CD14-positive monocyte (primary cell): ENCODE results near the gene CEP112. TPM values are rescaled to one million over a fixed set of nuclear protein-coding genes. Genes with fewer than 3 reads are reported as not detected.

Experiments used
- DNase-seq, 3 donors: peaks; one replicate each; pipeline ENCODE4 v3.0.0-alpha.2; 2011 to 2022
- H2AFZ ChIP-seq: 2 replicates; pipeline ENCODE4 v1.6.0; 2012; ENCODE audit warnings: mild to moderate bottlenecking, low read depth, low read length, inconsistent platforms; ENCODE audit not compliant: insufficient read depth, poor library complexity, severe bottlenecking
- H3K27ac ChIP-seq, 2 donors: 1 replicate in 1 of 2; 2 replicates in 1 of 2; pipeline ENCODE4 v1.5.1; 2012 to 2013; ENCODE audit warnings: low read length in 2 of 2, control low read depth in 1 of 2, inconsistent platforms in 1 of 2, low read depth in 1 of 2, mild to moderate bottlenecking in 1 of 2
- H3K27me3 ChIP-seq, 2 donors: one replicate each; pipeline versions ENCODE4 v1.6.0 to v1.6.1; 2011 to 2013; ENCODE audit warnings: low read length in 2 of 2; ENCODE audit not compliant: control insufficient read depth in 2 of 2, insufficient read depth in 2 of 2
- H3K36me3 ChIP-seq, 2 donors: replicated peaks in 1 of 2; 1 replicate in 1 of 2; 2 replicates in 1 of 2; pipeline versions ENCODE4 v1.5.1 to v1.6.1; 2012 to 2013; ENCODE audit warnings: low read length in 2 of 2, control low read depth in 1 of 2, inconsistent platforms in 1 of 2, mild to moderate bottlenecking in 1 of 2; ENCODE audit not compliant: insufficient read depth in 2 of 2, control insufficient read depth in 1 of 2
- H3K4me1 ChIP-seq, 2 donors: 1 replicate in 1 of 2; 2 replicates in 1 of 2; pipeline versions ENCODE4 v1.5.1 to v1.6.1; 2012 to 2013; ENCODE audit warnings: low read length in 2 of 2, control low read depth in 1 of 2, inconsistent platforms in 1 of 2, mild to moderate bottlenecking in 1 of 2, moderate library complexity in 1 of 2; ENCODE audit not compliant: insufficient read depth in 2 of 2, control insufficient read depth in 1 of 2
- H3K4me2 ChIP-seq: replicated peaks from 2 replicates; pipeline ENCODE3; 2012; ENCODE audit warnings: low read length, moderate library complexity, mild to moderate bottlenecking; ENCODE audit not compliant: poor library complexity, severe bottlenecking; ENCODE audit errors: extremely low read depth
- H3K4me3 ChIP-seq, 3 experiments: fragments of 200-600 bp in 1 of 3; sonication (generic) in 1 of 3; replicated peaks in 1 of 3; 1 replicate in 2 of 3; 2 replicates in 1 of 3; pipeline ENCODE4 v1.5.1; 2011 to 2013; ENCODE audit warnings: low read length in 3 of 3, mild to moderate bottlenecking in 3 of 3, control low read depth in 2 of 3, low read depth in 2 of 3, inconsistent platforms in 1 of 3, moderate library complexity in 1 of 3
- H3K79me2 ChIP-seq: 2 replicates; pipeline ENCODE4 v1.6.0; 2012; ENCODE audit warnings: mild to moderate bottlenecking, control low read depth, inconsistent platforms, low read length, moderate library complexity; ENCODE audit not compliant: insufficient read depth
- H3K9ac ChIP-seq: 2 replicates; pipeline ENCODE4 v1.6.0; 2017; ENCODE audit warnings: low read length, mild to moderate bottlenecking; ENCODE audit not compliant: insufficient read depth, poor library complexity, severe bottlenecking
- H3K9me3 ChIP-seq, 2 donors: replicated peaks in 1 of 2; 1 replicate in 1 of 2; 2 replicates in 1 of 2; pipeline versions ENCODE4 v1.5.1 to v1.6.1; 2012 to 2013; ENCODE audit warnings: low read length in 2 of 2, control low read depth in 1 of 2; ENCODE audit not compliant: control insufficient read depth in 1 of 2, insufficient read depth in 1 of 2
- H4K20me1 ChIP-seq: 2 replicates; pipeline ENCODE4 v1.6.0; 2012; ENCODE audit warnings: mild to moderate bottlenecking, low read length, control low read depth, moderate library complexity; ENCODE audit not compliant: insufficient read depth
- H3K27ac Mint-ChIP-seq, 7 donors: one replicate each; pipeline ENCODE4 v1.8.0; 2020; ENCODE audit warnings: mild to moderate bottlenecking in 7 of 7, mixed read lengths in 7 of 7, moderate library complexity in 6 of 7, inconsistent platforms in 2 of 7
- H3K27me3 Mint-ChIP-seq, 3 donors: one replicate each; pipeline ENCODE4 v1.8.0; 2021 to 2022; ENCODE audit warnings: low read depth in 3 of 3, mild to moderate bottlenecking in 3 of 3, mixed read lengths in 3 of 3, moderate library complexity in 3 of 3, inconsistent platforms in 1 of 3
- H3K36me3 Mint-ChIP-seq, 2 donors: one replicate each; pipeline ENCODE4 v1.8.0; 2020; ENCODE audit warnings: mixed read lengths in 2 of 2, inconsistent platforms in 1 of 2, mild to moderate bottlenecking in 1 of 2
- H3K4me1 Mint-ChIP-seq: one replicate; pipeline ENCODE4 v1.8.0; 2020; ENCODE audit warnings: mild to moderate bottlenecking, mixed read lengths
- H3K4me3 Mint-ChIP-seq, 2 donors: one replicate each; pipeline ENCODE4 v1.8.0; 2020; ENCODE audit warnings: mild to moderate bottlenecking in 2 of 2, mixed read lengths in 2 of 2, moderate library complexity in 1 of 2
- H3K9me3 Mint-ChIP-seq, 7 donors: one replicate each; pipeline ENCODE4 v1.8.0; 2020 to 2022; ENCODE audit warnings: mixed read lengths in 7 of 7, mild to moderate bottlenecking in 6 of 7, moderate library complexity in 6 of 7, inconsistent platforms in 2 of 7
- CTCF ChIP-seq: fragments of 200-600 bp; IDR thresholded peaks from one replicate; pipeline ENCODE4 v1.8.0; 2022; ENCODE audit warnings: antibody characterized with exemption, mild to moderate bottlenecking
- WGBS: methylation state at CpG from one replicate; pipeline ENCODE4 v1.1.5; 2013; ENCODE audit warnings: missing lambda C conversion rate; ENCODE audit not compliant: insufficient coverage; 5-methylcytosine and 5-hydroxymethylcytosine counted together
- intact Hi-C, 2 donors: fragments of 100-400 bp; cut with micrococcal nuclease; formaldehyde crosslinking; loops; one replicate each; pipeline versions ENCODE4 v1.15.0 to v1.15.1; 2023
- polyA plus RNA-seq, 3 donors: library from polyadenylated mRNA; depleted of rRNA in 1 of 3; unstranded in 2 of 3; stranded (reverse) in 1 of 3; fragments of 300-500 nt in 2 of 3; fragments of >200 nt in 1 of 3; fragmentation: Illumina TruSeq in 2 of 3; gene quantifications; 1 replicate in 2 of 3; 2 replicates in 1 of 3; pipeline ENCODE4 v1.2.3, GENCODE V29; 2012 to 2021

The CEP112 gene
- polyA plus RNA-seq, 3 donors = 0.10 TPM; not detected in 2

GRCh38 chr17:65952015-65952414 is 239.9 kb downstream of the CEP112 start:
- Histone ChIP-seq H4K20me1 (no peaks in the 10 kb centered on the region), H3K9me3 (peaks cover 11 to 12% of the 10 kb centered on the region in 2 donors), H3K27ac (no peak overlapping the region), H3K4me3 (no peak overlapping the region), H3K4me2 (no peak overlapping the region), H3K4me1 (no peaks in the 10 kb centered on the region), H2AFZ (no peak overlapping the region), H3K9ac (no peak overlapping the region), H3K79me2 (no peaks in the 10 kb centered on the region), H3K36me3 (no peaks in the 10 kb centered on the region), H3K27me3 (no peaks in the 10 kb centered on the region)
- peaks cover 4 to 19% (median 9%) of the 10 kb centered on the region in 7 donors for H3K9me3 Mint-ChIP-seq
- DNase-seq = no peak
- H3K36me3 Mint-ChIP-seq = no peaks in the 10 kb centered on the region
- H3K4me3 Mint-ChIP-seq = no peak overlapping the region
- intact Hi-C loops = no loop called here
- H3K4me1 Mint-ChIP-seq = no peaks in the 10 kb centered on the region
- TF ChIP-seq CTCF = no peak
- no peak overlapping the region for H3K27ac Mint-ChIP-seq
- no peaks in the 10 kb centered on the region for H3K27me3 Mint-ChIP-seq

- TF ChIP-seq CTCF = no peak
- Histone ChIP-seq H3K4me3 (no peak overlapping the region), H3K4me2 (no peak overlapping the region), H3K9ac (no peak overlapping the region), H2AFZ (no peak overlapping the region), H3K27me3 (no peaks in the 10 kb centered on the region), H3K79me2 (no peaks in the 10 kb centered on the region), H3K36me3 (no peaks in the 10 kb centered on the region), H3K9me3 (peaks cover 0 to under 1% of the 10 kb centered on the region in 2 donors), H3K4me1 (no peaks in the 10 kb centered on the region), H3K27ac (no peak overlapping the region), H4K20me1 (no peaks in the 10 kb centered on the region)
- intact Hi-C loops = no loop called here
- DNase-seq = no peak
- WGBS = no CpG with 5 or more reads among the region's 2 CpGs
- Mint-ChIP-seq H3K27ac (no peak overlapping the region), H3K27me3 (no peaks in the 10 kb centered on the region), H3K36me3 (no peaks in the 10 kb centered on the region), H3K9me3 (peaks cover 0 to 5% (median under 1%) of the 10 kb centered on the region in 7 donors), H3K4me3 (no peak overlapping the region), H3K4me1 (no peaks in the 10 kb centered on the region)
Measured at GRCh38 chr17:65947831-65948230, 244.1 kb downstream of the CEP112 start.
